Upper lobe of left lung (tissue), 6 donors: ENCODE results near the gene HAND2. TPM values are rescaled to one million over a fixed set of nuclear protein-coding genes. Genes with fewer than 3 reads are reported as not detected.

Experiments used
- ATAC-seq, 2 donors: fragments of 200-7000 bp; cut with Tn5 transposase; one replicate each; pipeline ENCODE4 v1.9.1; 2022; ENCODE audit warnings: mild to moderate bottlenecking in 2 of 2, moderate library complexity in 2 of 2; ENCODE audit not compliant: low FRiP score in 2 of 2
- DNase-seq, 2 donors: peaks; one replicate each; pipeline ENCODE4 v3.0.0-alpha.2; 2019 to 2020
- H3K27ac ChIP-seq, 4 donors: fragments of 200-600 bp; sonication (generic); one replicate each; pipeline ENCODE4 v1.5.1; 2016 to 2019
- H3K27me3 ChIP-seq, 4 donors: fragments of 200-600 bp; sonication (generic); one replicate each; pipeline ENCODE4 v1.5.1; 2017 to 2019
- H3K36me3 ChIP-seq, 4 donors: fragments of 200-600 bp; sonication (generic); one replicate each; pipeline ENCODE4 v1.5.1; 2016 to 2019
- H3K4me1 ChIP-seq, 4 donors: fragments of 200-600 bp; sonication (generic); one replicate each; pipeline ENCODE4 v1.5.1; 2018 to 2019
- H3K4me3 ChIP-seq, 4 donors: fragments of 200-600 bp; sonication (generic); one replicate each; pipeline ENCODE4 v1.5.1; 2017 to 2019; ENCODE audit warnings: mild to moderate bottlenecking in 2 of 4, moderate library complexity in 1 of 4
- H3K9me3 ChIP-seq, 4 donors: fragments of 200-600 bp; sonication (generic); one replicate each; pipeline ENCODE4 v1.5.1; 2018 to 2019
- EP300 ChIP-seq, 4 donors: sonication (generic); formaldehyde crosslinking; IDR thresholded peaks; one replicate each; pipeline ENCODE4 v1.5.1; 2017; ENCODE audit warnings: antibody characterized with exemption in 4 of 4, control low read depth in 2 of 4
- POLR2A ChIP-seq, 4 donors: fragments of 450-650 bp; IDR thresholded peaks; one replicate each; pipeline ENCODE4 v1.5.1; 2016 to 2017; ENCODE audit warnings: antibody characterized with exemption in 4 of 4, mild to moderate bottlenecking in 2 of 4
- POLR2AphosphoS5 ChIP-seq, 2 donors: sonication (generic); formaldehyde crosslinking; IDR thresholded peaks; one replicate each; pipeline ENCODE4 v1.5.1; 2017; ENCODE audit warnings: antibody characterized with exemption in 2 of 2
- WGBS, 2 donors: methylation state at CpG; one replicate each; pipeline ENCODE4 v1.1.5; 2017 to 2018; 5-methylcytosine and 5-hydroxymethylcytosine counted together
- total RNA-seq, 6 donors: library from RNA; depleted of rRNA in 4 of 6; stranded (reverse); fragments of >200 nt in 4 of 6; gene quantifications; one replicate each; pipeline versions ENCODE4 v1.1.0 to v1.2.1, GENCODE V29; 2016 to 2021
- TF ChIP-seq, protein P1 (sequence below), 6 experiments: fragments of 450-650 bp in 4 of 6; fragments of 200-600 bp in 2 of 6; sonication (generic) in 2 of 6; IDR thresholded peaks; one replicate each; pipeline ENCODE4 v1.5.1; 2016 to 2019; ENCODE audit warnings: antibody characterized with exemption in 6 of 6
- donor health status: DM: no; HTN: no; CAD: no; lungs with moderate emphysema.
- donor health status: DM: no; HTN: yes; CAD: no; lungs with severe emphysema.

The HAND2 gene
- total RNA-seq, 6 donors from 2014 or later: 0.20 to 3.0 (median 0.39) TPM; not detected in 2

GRCh38 chr4:173545440-173545839 is 15.4 kb upstream of the HAND2 start:
- H3K36me3 ChIP-seq: no peaks in the 10 kb centered on the region
- no peak overlapping the region for H3K27ac ChIP-seq
- H3K27me3 ChIP-seq: peaks cover 0 to 9% (median 0%) of the 10 kb centered on the region in 4 donors
- no peak overlapping the region for H3K4me3 ChIP-seq
- ATAC-seq: no peak
- DNase-seq: no peak
- WGBS, 2 donors: 81 to 86% methylated on average over 2 of the region's 2 CpGs
- H3K4me1 ChIP-seq: no peaks in the 10 kb centered on the region
- no peak for TF ChIP-seq EP300 (IDR thresholded peaks at IDR 0.05)
- TF ChIP-seq POLR2A (IDR thresholded peaks at IDR 0.05): no peak
- TF ChIP-seq, protein P1, sequence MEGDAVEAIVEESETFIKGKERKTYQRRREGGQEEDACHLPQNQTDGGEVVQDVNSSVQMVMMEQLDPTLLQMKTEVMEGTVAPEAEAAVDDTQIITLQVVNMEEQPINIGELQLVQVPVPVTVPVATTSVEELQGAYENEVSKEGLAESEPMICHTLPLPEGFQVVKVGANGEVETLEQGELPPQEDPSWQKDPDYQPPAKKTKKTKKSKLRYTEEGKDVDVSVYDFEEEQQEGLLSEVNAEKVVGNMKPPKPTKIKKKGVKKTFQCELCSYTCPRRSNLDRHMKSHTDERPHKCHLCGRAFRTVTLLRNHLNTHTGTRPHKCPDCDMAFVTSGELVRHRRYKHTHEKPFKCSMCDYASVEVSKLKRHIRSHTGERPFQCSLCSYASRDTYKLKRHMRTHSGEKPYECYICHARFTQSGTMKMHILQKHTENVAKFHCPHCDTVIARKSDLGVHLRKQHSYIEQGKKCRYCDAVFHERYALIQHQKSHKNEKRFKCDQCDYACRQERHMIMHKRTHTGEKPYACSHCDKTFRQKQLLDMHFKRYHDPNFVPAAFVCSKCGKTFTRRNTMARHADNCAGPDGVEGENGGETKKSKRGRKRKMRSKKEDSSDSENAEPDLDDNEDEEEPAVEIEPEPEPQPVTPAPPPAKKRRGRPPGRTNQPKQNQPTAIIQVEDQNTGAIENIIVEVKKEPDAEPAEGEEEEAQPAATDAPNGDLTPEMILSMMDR (IDR thresholded peaks at IDR 0.05): no peak
- no peak for TF ChIP-seq POLR2AphosphoS5 (IDR thresholded peaks at IDR 0.05)
- no peaks in the 10 kb centered on the region for H3K9me3 ChIP-seq

DNA sequence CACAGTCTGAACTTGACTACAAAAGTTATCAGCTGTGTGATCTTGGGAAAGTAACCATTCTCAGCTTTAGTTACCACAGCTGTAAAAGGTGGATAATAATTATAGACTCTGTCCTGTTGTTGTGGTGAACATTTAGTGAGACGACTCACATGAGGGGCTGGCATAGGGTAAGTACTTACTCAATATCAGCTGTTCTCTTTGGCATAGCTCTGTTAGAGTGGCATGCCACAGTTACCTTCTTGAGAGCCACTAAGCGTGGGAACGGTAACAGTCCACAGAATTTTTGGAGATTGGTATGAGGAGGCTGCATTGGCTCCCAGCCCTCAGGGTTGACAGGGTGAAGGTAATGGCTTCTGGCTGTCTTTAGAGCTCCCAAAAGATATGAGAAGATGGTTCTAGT is 13.2 kb upstream of the HAND2 start:
- WGBS, 2 donors: 54 to 87% methylated on average over 3 of the region's 3 CpGs
- H3K4me3 ChIP-seq: no peak overlapping the region
- DNase-seq: no peak
- no peaks in the 10 kb centered on the region for H3K9me3 ChIP-seq
- H3K4me1 ChIP-seq: peaks cover 8 to 10% (median 9%) of the 10 kb centered on the region in 4 donors
- peaks cover 0 to 25% (median 12%) of the 10 kb centered on the region in 4 donors for H3K27me3 ChIP-seq
- no peaks in the 10 kb centered on the region for H3K36me3 ChIP-seq
- no peak overlapping the region for H3K27ac ChIP-seq
- TF ChIP-seq POLR2A (IDR thresholded peaks at IDR 0.05) (no peak), EP300 (IDR thresholded peaks at IDR 0.05) (no peak)
- ATAC-seq: no peak

DNA sequence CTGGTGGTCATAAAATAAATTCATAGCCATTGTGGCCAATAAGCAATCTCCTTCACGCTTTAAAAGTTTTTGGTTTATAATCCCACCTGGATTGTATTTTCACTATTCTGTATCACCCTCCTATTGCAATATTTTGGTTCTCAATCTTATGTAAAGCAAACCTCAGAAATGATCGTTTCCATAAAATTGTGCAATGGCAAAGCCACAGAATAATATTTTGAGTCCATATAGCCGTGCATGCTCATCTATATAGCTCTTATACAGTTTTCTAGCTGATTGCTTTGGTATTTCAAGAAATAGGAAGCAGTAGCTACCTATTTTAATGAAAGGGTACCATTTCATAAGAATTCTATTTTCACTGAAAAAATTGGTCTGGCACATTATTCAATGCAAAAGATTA is 10.0 kb upstream of the HAND2 start:
- Histone ChIP-seq H3K36me3 (no peaks in the 10 kb centered on the region), H3K27ac (no peak overlapping the region), H3K4me3 (no peak overlapping the region), H3K9me3 (no peaks in the 10 kb centered on the region), H3K4me1 (peaks cover 15 to 20% (median 17%) of the 10 kb centered on the region in 4 donors), H3K27me3 (peaks cover 0 to 55% (median 25%) of the 10 kb centered on the region in 4 donors)
- DNase-seq: no peak
- WGBS, 2 donors: 45 to 51% methylated on average over 3 of the region's 3 CpGs
- TF ChIP-seq EP300 (IDR thresholded peaks at IDR 0.05) (no peak), POLR2A (IDR thresholded peaks at IDR 0.05) (no peak), POLR2AphosphoS5 (IDR thresholded peaks at IDR 0.05) (no peak)
- TF ChIP-seq, protein P1 (IDR thresholded peaks at IDR 0.05): no peak
- no peak for ATAC-seq

GRCh38 chr4:173538909-173539445 is 8.9 kb upstream of the HAND2 start:
- H3K4me3 ChIP-seq: peak overlapping the region in 3 of 4 donors; percentile 9 to 40 (median 35)
- WGBS, 2 donors: 6 to 9% methylated on average over 15 of the region's 15 CpGs
- DNase-seq: no peak
- H3K27ac ChIP-seq: no peak overlapping the region
- H3K4me1 ChIP-seq: peaks cover 15 to 20% (median 17%) of the 10 kb centered on the region in 4 donors
- ATAC-seq: no peak
- H3K36me3 ChIP-seq: no peaks in the 10 kb centered on the region
- H3K9me3 ChIP-seq: no peaks in the 10 kb centered on the region
- TF ChIP-seq POLR2A (IDR thresholded peaks at IDR 0.05) (no peak), EP300 (IDR thresholded peaks at IDR 0.05) (no peak), POLR2AphosphoS5 (IDR thresholded peaks at IDR 0.05) (no peak)
- TF ChIP-seq, protein P1 (IDR thresholded peaks at IDR 0.05): no peak
- peaks cover 0 to 64% (median 25%) of the 10 kb centered on the region in 4 donors for H3K27me3 ChIP-seq

DNA sequence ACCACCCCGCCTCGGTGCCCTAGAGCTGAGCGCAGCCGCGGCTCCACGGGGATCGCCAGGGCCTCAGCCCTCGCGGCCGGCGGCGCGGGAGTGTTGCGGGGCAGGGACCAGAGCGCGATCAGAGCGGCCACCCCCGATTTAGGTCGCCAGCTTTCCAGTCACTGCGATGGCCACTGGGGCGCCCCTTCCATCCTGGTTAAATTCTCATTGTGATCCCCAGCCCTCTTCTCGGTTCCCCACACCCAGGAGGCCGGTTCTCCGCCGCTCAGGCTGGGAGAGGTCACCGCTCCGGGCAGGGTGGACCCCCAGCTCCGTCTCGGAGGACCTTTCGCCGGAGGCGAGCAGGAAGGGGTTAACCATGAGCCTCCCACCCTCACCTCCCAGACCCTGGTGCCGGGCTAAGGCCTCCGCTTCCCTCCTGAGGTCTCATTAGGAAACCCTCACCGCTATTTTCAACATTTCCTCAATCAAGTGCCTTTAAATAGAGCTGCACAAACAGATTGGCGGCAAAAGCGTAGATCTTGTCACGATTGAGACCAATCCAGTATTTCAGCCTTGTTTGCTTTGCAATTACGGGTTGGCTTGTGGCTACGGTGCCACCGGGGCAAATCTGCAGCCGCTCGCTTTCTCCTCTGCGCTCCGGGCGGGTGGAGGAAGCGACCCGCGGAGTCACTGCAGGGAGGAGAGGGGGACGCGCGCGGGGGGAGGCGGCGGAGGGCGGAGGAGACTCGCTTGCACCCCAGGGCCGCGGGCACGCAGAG is 8.3 kb upstream of the HAND2 start:
- peak in 1 of 2 donors; percentile 84 for DNase-seq
- Histone ChIP-seq H3K27me3 (peaks cover 0 to 64% (median 25%) of the 10 kb centered on the region in 4 donors), H3K27ac (no peak overlapping the region), H3K4me1 (peaks cover 15 to 20% (median 17%) of the 10 kb centered on the region in 4 donors), H3K4me3 (peak overlapping the region in 3 of 4 donors; percentile 9 to 40 (median 35)), H3K9me3 (no peaks in the 10 kb centered on the region), H3K36me3 (no peaks in the 10 kb centered on the region)
- ATAC-seq: peak; percentile 46 to 76
- no peak for TF ChIP-seq POLR2AphosphoS5 (IDR thresholded peaks at IDR 0.05)
- TF ChIP-seq POLR2A (IDR thresholded peaks at IDR 0.05): no peak
- TF ChIP-seq, protein P1 (IDR thresholded peaks at IDR 0.05): no peak
- TF ChIP-seq EP300 (IDR thresholded peaks at IDR 0.05): no peak
- WGBS, 2 donors: 1 to 4% methylated on average over 20 to 60 of the region's 60 CpGs
